GM12873 (cell line): Measurements from ENCODE around the gene CARMIL3.

Experiments used
- CTCF ChIP-seq: IDR thresholded peaks from 2 replicates; pipeline ENCODE4 v1.5.1; 2012; ENCODE audit warnings: low read depth, mild to moderate bottlenecking, moderate library complexity, low read length, control low read depth; ENCODE audit not compliant: insufficient read depth; ENCODE audit errors: missing control alignments

Gene CARMIL3

GRCh38 chr14:24058951-24059475 lies 7.2 kb downstream of the CARMIL3 start:
- no peak for TF ChIP-seq CTCF

GRCh38 chr14:24059841-24060388 lies 8.1 kb downstream of the CARMIL3 start:
- no peak for TF ChIP-seq CTCF

- TF ChIP-seq CTCF = no peak
Observed at GRCh38 chr14:24060443-24060842, 8.6 kb downstream of the CARMIL3 start.

- TF ChIP-seq CTCF = no peak
Observed at GRCh38 chr14:24060984-24061913, 9.4 kb downstream of the CARMIL3 start.

- no peak for TF ChIP-seq CTCF
Observed at GRCh38 chr14:24062216-24062980, 10.6 kb downstream of the CARMIL3 start.

GRCh38 chr14:24063263-24063836 lies 11.5 kb downstream of the CARMIL3 start:
- no peak for TF ChIP-seq CTCF
